SJCRH30 (cell line): ENCODE results near the gene HNRNPA0. TPM values are rescaled to one million over a fixed set of nuclear protein-coding genes. Genes with fewer than 3 reads are reported as not detected.

Source experiments
- DNase-seq, 2 experiments: peaks; one replicate each; pipeline ENCODE4 v3.0.0-alpha.2; 2015 to 2020
- H3K27ac ChIP-seq: fragments of 250-450 bp; sonication (Bioruptor Pico); 2 replicates; pipeline ENCODE4 v1.5.1; 2020; ENCODE audit warnings: mild to moderate bottlenecking, moderate library complexity
- H3K27me3 ChIP-seq: fragments of 250-450 bp; sonication (Bioruptor Pico); 2 replicates; pipeline ENCODE4 v1.5.1; 2020; ENCODE audit warnings: mild to moderate bottlenecking, moderate library complexity
- H3K36me3 ChIP-seq: fragments of 250-450 bp; sonication (Bioruptor Pico); 2 replicates; pipeline ENCODE4 v1.5.1; 2020; ENCODE audit warnings: mild to moderate bottlenecking, moderate library complexity
- H3K4me1 ChIP-seq: fragments of 250-450 bp; sonication (Bioruptor Pico); 2 replicates; pipeline ENCODE4 v1.5.1; 2020; ENCODE audit warnings: mild to moderate bottlenecking, moderate library complexity
- H3K4me3 ChIP-seq: fragments of 250-450 bp; sonication (Bioruptor Pico); 2 replicates; pipeline ENCODE4 v1.5.1; 2020; ENCODE audit warnings: mild to moderate bottlenecking, moderate library complexity
- H3K9me3 ChIP-seq: fragments of 250-450 bp; sonication (Bioruptor Pico); replicated peaks from 2 replicates; pipeline ENCODE4 v1.5.1; 2020; ENCODE audit warnings: mild to moderate bottlenecking, moderate library complexity
- total RNA-seq: library from RNA; depleted of rRNA; stranded (reverse); fragments of >200 nt; shearing (Covaris generic); gene quantifications from 2 replicates; pipeline ENCODE4 v1.2.3, GENCODE V29; 2014

The HNRNPA0 gene
- total RNA-seq, 1 experiment from 2014 or later: 36.3 TPM

DNA sequence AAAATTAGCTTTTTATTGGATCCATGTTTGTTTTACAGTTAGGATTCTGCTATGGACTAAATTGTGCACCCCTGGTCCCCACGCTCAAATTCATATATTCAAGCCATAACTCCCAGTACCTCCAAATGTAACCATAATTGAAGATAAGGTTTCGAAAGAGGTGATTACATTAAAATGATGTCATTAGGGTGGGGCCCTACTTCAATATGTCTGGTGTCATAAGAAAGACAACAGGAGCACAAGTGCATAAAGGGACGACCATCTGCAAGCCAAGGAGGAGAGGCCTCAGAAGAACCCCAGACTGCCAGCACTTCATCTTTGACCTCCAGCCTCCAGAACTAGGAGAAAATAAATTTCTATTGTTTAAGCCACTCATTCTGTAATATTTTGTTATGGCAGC is 7.4 kb upstream of the HNRNPA0 start:
- peaks cover 3% of the 10 kb centered on the region; the same call in 1 of the 2 replicates for H3K4me1 ChIP-seq
- H3K9me3 ChIP-seq: no peaks in the 10 kb centered on the region
- H3K36me3 ChIP-seq: no peaks in the 10 kb centered on the region
- no peak overlapping the region for H3K27ac ChIP-seq
- peaks cover 2% of the 10 kb centered on the region; the same call in 1 of the 2 replicates for H3K27me3 ChIP-seq
- no peak overlapping the region for H3K4me3 ChIP-seq
- DNase-seq: no peak

DNA sequence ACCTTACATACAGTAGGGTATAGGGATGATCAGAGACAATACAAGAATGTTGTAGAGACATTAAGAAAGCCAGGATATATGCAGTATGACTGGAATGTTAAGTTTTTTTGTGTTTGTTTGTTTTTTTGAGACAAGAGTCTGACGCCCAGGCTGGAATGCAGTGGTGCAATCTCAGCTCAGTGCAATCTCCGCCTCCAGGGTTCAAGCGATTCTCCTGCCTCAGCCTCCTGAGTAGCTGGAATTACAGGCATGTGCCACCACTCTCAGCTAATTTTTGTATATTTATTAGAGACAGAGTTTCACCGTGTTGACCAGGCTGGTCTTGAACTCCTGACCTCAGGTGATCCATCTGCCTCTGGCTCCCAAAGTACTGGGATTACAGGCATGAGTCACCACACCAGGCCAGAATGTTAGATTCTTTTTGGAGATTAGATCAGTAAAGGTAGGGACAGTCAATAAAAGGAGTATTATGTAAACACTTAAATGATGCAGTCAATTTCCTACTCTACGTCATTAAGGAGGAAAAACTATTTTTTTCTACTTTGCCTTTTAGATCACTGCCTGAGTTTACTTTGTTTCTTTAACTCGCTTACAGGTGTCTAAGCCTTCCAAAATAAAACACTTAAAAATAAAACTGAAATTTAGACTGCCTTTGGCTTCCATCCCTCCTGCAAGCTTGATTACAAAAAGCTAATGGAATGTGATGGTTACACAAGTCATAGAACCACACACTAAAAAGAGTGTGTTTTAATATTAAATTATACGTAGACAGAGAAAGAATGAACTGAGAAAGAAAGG is 6.8 kb upstream of the HNRNPA0 start:
- Histone ChIP-seq H3K4me3 (no peak overlapping the region), H3K4me1 (peaks cover 3% of the 10 kb centered on the region; the same call in 1 of the 2 replicates), H3K27me3 (peaks cover 2% of the 10 kb centered on the region; the same call in 1 of the 2 replicates), H3K27ac (no peak overlapping the region), H3K9me3 (no peaks in the 10 kb centered on the region), H3K36me3 (no peaks in the 10 kb centered on the region)
- DNase-seq: no peak

DNA sequence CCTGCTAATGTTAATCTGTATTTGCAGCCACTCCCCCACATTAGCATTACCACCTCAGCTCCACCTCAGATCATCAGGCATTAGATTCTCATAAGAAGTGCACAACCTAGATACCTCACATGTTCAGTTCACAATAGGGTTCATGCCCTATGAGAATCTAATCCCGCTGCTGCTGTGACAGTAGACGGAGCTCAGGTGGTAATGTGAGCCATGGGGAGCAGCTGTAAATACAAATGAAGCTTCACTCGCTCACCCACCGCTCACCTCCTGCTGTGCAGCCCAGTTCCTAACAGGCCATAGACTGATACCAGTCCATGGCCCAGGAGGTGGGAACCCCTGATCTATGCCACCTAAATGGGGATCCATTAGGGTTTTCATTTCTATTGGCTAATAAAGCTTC is 6.1 kb upstream of the HNRNPA0 start:
- no peak overlapping the region for H3K4me3 ChIP-seq
- H3K36me3 ChIP-seq: no peaks in the 10 kb centered on the region
- peak in 1 of 2 experiments; percentile 13 for DNase-seq
- peaks cover 2% of the 10 kb centered on the region; the same call in 1 of the 2 replicates for H3K27me3 ChIP-seq
- H3K4me1 ChIP-seq: peaks cover 4% of the 10 kb centered on the region
- H3K27ac ChIP-seq: no peak overlapping the region
- no peaks in the 10 kb centered on the region for H3K9me3 ChIP-seq

DNA sequence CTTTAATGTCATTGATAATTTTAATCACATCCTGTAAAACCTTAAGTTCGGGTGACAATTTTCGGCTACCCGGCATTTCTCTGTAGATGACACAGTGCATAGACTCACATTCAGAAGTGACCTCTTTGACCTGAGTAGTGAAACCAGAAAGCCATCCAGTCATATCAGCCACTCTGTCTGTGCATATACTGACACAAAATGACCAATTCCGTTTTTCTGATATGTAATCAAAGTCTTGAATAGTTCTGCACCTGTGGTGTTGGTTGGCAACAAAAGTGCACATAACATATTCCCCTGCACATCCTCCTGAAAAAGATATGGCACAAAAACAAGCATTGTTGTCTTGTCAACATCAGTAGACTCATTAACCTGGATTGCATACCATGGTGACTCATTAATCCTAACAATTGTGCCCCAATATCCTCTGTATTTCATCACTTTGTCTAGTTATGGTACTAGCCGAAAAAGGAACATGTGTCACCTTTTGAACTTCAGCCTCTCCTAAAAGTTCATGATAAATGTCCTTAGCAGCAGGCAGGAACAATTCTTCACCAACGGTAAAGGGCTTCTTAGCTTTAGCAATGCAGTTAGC is 4.6 kb upstream of the HNRNPA0 start:
- Histone ChIP-seq H3K4me3 (no peak overlapping the region), H3K9me3 (no peaks in the 10 kb centered on the region), H3K36me3 (no peaks in the 10 kb centered on the region; the same call in 1 of the 2 replicates), H3K27me3 (peaks cover 2% of the 10 kb centered on the region; the same call in 1 of the 2 replicates), H3K4me1 (peaks cover 7% of the 10 kb centered on the region), H3K27ac (no peak overlapping the region)
- no peak for DNase-seq

DNA sequence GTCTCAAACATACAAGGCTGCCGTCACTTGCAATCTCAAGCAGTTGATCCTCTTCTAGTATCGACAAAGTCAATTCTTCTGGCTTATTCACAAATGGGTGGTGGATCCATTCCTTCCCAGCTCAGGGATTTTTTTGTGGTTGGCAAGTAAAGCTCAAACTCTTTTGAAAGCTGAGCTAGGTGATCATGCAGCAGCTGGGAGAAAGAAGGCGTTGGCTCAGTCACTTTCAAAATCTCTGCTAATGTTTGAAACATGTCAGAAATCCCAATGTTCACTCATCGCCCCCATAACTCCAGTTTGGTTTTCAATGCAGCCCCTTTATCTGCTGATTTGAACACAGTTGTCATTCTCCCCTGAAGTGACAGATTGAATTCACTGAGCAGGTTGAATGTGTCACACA is 4.0 kb upstream of the HNRNPA0 start:
- no peak overlapping the region for H3K27ac ChIP-seq
- no peak overlapping the region for H3K4me3 ChIP-seq
- no peaks in the 10 kb centered on the region for H3K9me3 ChIP-seq
- DNase-seq: no peak
- no peaks in the 10 kb centered on the region for H3K27me3 ChIP-seq
- peaks cover 6% of the 10 kb centered on the region; the same call in 1 of the 2 replicates for H3K36me3 ChIP-seq
- H3K4me1 ChIP-seq: peaks cover 7% of the 10 kb centered on the region

DNA sequence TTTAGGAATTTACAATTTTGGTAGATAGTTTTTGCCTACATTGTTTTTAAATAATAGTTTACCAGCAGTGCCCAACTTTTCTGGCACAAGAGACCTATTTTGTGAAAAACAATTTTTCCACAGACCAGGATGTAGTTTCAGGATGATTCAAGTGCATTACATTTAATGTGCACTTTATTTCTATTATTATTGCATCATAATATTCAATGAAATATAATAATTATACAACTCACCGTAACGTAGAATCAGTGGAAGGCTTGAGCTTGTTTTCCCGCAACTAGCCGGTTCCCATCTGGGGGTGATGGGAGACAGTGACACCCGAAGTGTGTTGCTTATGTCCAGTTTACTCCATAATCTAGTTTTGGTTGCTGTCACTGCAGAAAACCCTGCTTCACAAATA is 3.5 kb upstream of the HNRNPA0 start:
- Histone ChIP-seq H3K27me3 (no peaks in the 10 kb centered on the region), H3K27ac (no peak overlapping the region), H3K4me3 (no peak overlapping the region), H3K9me3 (no peaks in the 10 kb centered on the region), H3K4me1 (peaks cover 7% of the 10 kb centered on the region), H3K36me3 (peaks cover 10% of the 10 kb centered on the region; the same call in 1 of the 2 replicates)
- no peak for DNase-seq

DNA sequence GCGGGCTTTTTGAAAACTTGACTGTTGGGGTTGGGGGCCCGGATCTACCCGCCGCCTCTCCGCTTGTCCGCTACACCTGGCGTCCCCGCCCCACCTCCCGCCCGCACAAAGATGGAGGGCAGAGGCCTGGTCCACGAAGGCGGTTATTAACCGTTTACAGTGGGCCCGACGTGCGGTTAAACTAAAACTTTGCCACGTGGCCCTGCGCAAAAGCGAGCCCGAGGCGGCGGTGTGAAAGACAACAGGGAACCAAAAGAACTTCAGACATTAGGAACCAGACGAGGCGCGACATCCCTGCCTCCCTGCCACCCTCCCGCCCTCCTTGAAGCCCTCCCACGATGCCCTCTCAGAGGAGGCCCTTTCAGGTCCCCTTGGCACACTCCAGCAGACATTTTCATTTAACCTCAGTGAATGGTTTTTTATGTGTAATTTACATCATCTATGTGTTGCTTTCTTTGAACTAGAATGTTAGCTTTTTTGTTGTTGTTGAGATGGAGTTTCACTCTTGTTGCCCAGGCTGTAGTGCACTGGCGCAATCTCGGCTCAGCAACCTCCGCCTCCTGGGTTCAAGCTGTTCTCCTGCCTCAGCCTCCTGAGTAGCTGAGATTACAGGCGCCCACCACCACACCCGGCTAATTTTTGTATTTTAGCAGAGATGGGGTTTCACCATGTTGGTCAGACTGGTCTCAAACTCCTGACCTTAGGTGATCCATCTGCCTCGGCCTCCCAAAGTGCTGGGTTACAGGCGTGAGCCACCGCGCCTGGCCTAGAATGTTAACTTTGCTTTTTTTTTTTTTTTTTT is 999 bp upstream of the HNRNPA0 start:
- Histone ChIP-seq H3K9me3 (0 out of 2 replicates have a peak, but pooled peaks cover 2% of the 10 kb centered on the region), H3K4me3 (peak overlapping the region; percentile 76), H3K4me1 (peaks cover 9% of the 10 kb centered on the region), H3K27ac (peak overlapping the region; percentile 99), H3K36me3 (peaks cover 32% of the 10 kb centered on the region), H3K27me3 (no peaks in the 10 kb centered on the region)
- DNase-seq: no peak

DNA sequence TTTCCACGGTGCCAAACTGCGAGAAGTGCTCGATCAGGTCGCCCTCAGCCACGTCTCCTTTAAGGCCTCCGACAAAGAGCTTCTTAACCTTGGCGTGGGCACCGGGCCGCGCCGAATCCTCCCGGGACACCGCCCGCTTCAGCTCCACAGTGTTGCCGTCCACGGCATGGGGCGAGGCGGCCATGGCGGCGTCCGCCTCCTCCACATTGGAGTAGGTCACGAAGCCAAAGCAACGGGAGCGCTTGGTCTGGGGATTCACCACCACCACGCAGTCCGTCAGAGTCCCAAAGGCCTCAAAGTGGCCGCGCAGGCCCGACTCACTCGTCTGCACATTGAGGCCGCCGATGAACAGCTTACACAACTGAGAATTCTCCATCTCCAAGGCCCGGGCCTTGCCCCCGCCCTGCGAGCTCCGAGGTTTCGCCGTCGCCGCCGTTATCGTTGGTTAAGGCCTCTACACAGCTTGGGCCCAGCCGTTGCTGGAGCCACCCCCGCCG is 424 bp downstream of the HNRNPA0 start:
- Histone ChIP-seq H3K9me3 (0 out of 2 replicates have a peak, but pooled peaks cover 2% of the 10 kb centered on the region), H3K4me3 (peak overlapping the region; percentile 76), H3K27ac (peak overlapping the region; percentile 99), H3K36me3 (peaks cover 35% of the 10 kb centered on the region), H3K27me3 (no peaks in the 10 kb centered on the region), H3K4me1 (peaks cover 9% of the 10 kb centered on the region)
- DNase-seq: no peak

DNA sequence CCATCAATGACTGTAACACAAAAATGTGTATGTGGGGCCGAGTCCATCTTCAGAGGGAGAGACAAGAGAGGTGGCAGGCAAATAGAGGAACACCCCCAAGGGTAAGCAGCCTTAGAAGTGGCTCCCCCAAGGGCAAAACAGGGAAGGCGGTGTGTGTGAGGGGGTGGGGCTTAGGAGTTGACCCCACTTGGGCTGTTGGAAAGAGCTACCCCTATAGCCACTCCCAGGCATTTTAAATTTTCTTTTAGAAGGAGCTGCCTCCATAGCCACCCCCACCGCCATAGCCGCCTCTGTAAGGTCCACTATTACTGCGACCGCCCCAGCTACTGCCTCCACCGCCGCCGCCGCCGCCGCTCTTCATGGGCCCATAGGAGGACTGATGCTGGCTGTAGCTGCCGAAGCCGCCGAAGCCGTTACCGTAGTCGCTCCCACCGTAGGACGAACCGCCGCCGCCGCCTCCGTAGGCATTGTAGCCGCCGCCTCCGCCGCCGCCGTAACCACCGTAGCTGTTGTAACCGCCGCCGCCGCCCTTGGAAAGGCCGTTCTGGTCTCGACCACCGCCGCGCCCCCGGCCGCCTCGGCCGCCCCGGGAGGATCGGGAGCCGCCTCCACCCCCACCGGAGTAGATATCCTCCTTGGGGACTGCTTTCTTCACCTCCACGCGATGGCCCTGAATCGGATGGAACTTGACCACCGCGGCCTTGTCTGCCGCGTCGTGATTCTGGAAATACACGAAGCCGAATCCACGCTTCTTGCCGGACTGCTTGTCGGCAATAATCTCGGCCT is 1.1 kb downstream of the HNRNPA0 start:
- peaks cover 9% of the 10 kb centered on the region for H3K4me1 ChIP-seq
- peak overlapping the region; percentile 76 for H3K4me3 ChIP-seq
- H3K27me3 ChIP-seq: no peaks in the 10 kb centered on the region
- peak overlapping the region; percentile 99 for H3K27ac ChIP-seq
- H3K9me3 ChIP-seq: 0 out of 2 replicates have a peak, but pooled peaks cover 2% of the 10 kb centered on the region
- DNase-seq: peak; percentile 25 to 47
- H3K36me3 ChIP-seq: peaks cover 35% of the 10 kb centered on the region

DNA sequence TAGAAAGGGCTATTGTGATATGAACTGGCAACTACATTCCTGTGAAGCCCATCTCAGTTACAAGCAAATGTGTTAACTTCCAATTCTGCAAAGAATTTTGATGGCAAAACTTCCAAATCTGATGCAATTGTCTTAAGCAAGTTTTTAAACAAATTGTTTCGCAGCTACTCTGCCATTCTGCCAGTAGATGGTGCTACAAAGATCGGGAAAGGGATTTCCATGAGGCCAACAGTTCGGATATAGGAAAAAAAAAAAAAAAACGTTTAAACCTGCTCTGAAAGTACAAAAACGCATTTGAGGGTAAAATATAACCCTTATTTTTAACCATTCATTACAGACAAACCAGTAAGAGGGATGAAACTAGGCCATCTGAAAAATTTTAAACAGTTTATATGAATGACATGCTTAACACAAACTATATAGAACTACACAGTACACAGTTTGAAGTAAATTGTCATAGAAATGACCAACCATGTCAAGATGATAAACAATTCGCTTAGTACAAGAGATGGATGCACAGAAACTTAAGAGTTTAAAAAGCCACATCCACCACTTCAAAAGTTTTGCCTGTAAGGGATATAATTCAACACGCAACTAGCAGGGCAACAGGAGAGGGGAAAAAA is 2.2 kb downstream of the HNRNPA0 start:
- H3K27ac ChIP-seq: no peak overlapping the region
- peaks cover 9% of the 10 kb centered on the region for H3K4me1 ChIP-seq
- DNase-seq: peak; percentile 34 to 69
- H3K4me3 ChIP-seq: peak overlapping the region; percentile 76
- no peaks in the 10 kb centered on the region for H3K27me3 ChIP-seq
- peaks cover 35% of the 10 kb centered on the region for H3K36me3 ChIP-seq
- H3K9me3 ChIP-seq: 0 out of 2 replicates have a peak, but pooled peaks cover 2% of the 10 kb centered on the region

DNA sequence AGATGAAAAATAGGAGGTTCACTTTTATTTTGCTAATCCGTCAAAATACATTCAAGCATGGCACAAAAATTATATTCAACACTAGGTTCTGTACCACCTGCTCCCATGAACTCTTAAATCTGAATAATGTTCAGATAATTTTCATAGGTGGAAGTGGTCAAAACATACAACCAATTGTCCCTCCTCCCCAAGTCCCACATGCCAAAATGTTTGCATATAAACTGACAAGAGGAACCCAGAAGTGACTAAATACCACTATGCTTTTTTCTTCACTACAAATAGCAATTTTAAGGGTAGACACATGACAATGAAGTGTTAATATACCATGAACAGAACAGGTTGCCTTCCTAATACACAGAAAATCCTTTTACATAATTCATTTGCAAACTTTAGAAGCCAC is 3.7 kb downstream of the HNRNPA0 start:
- H3K27ac ChIP-seq: no peak overlapping the region
- H3K4me3 ChIP-seq: no peak overlapping the region
- peaks cover 35% of the 10 kb centered on the region for H3K36me3 ChIP-seq
- H3K9me3 ChIP-seq: 0 out of 2 replicates have a peak, but pooled peaks cover 2% of the 10 kb centered on the region
- no peak for DNase-seq
- H3K27me3 ChIP-seq: no peaks in the 10 kb centered on the region
- peaks cover 9% of the 10 kb centered on the region for H3K4me1 ChIP-seq

DNA sequence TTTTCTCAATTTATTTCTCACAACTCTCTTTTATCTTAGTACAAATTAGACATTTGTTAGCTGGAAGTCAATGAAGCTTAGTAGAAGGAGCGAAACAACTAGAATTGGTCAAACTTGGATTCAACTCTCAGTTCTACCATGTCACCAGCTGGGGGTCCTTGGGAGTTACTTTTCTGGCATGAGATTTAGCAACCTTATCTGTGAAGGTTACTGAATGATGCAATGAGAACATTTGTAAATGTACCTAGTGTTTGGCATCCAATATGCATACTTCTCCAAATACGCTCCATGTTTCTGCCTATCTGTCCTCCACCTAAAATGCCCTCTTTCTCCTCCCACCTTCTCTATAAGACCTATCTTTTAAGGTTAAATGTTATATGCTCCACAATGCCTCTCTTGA is 6.3 kb downstream of the HNRNPA0 start:
- Histone ChIP-seq H3K27me3 (no peaks in the 10 kb centered on the region), H3K9me3 (0 out of 2 replicates have a peak, but pooled peaks cover 2% of the 10 kb centered on the region), H3K27ac (no peak overlapping the region), H3K4me1 (peaks cover 5% of the 10 kb centered on the region), H3K36me3 (peaks cover 26% of the 10 kb centered on the region), H3K4me3 (no peak overlapping the region)
- no peak for DNase-seq

DNA sequence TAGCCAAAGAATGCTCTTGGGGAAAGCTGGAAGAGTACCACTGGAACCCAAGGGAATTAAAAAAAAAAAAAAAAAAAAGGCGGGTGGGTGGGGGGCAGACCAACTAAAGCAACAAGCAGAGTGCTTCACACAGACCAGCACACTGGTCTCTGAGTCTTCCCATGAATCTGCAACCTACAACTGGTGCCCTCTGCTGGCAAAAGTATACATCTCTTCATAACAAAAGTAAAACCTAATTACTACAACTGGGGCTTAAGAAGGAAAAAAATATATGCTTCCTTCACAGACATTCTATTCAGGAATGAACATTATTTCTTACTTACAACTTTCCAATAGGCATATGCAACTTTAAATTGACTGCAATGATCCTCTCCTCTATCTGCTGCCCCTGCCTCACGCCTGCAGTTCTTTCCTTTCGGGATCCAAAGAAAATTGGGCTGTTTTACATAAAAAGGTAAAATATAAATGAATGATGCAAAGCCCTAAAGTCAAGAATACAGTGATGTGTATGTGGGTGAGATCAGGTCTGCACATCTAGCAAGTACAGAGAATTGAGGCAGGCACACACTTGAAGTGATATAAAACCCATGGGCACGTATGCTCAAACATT is 11.0 kb downstream of the HNRNPA0 start:
- Histone ChIP-seq H3K4me3 (no peak overlapping the region), H3K27ac (no peak overlapping the region), H3K4me1 (no peaks in the 10 kb centered on the region), H3K9me3 (no peaks in the 10 kb centered on the region; the same call in 1 of the 2 replicates), H3K36me3 (no peaks in the 10 kb centered on the region), H3K27me3 (no peaks in the 10 kb centered on the region)
- peak; percentile 40 to 77 for DNase-seq
